GM04503 (cell line): ENCODE measurements around the gene AIFM3.
A peak's percentile ranks its signal among the peaks of the same experiment; 100 is the strongest.
"Not testable (repeated sequence)": the region's sequence is repeated elsewhere in the genome, so short reads cannot be mapped to it uniquely, and the experiment has no call there.

ENCODE experiments used
- DNase-seq: peaks from one replicate; pipeline ENCODE4 v3.0.0-alpha.2; 2012; ENCODE audit warnings: low read depth

The AIFM3 gene

GRCh38 chr22:20966883-20967696 is at the start of gene AIFM3:
AIFM3 (plus strand) TSS chr22:20967255; CDS start chr22:20967945, 690 bp downstream.
- DNase-seq = no peak

- DNase-seq = no peak
Measured at GRCh38 chr22:20918663-20919218, 48.3 kb upstream of the AIFM3 start.

GRCh38 chr22:20919718-20920117 is 47.3 kb upstream of the AIFM3 start:
- DNase-seq = no peak

GRCh38 chr22:20920881-20921203 is 46.2 kb upstream of the AIFM3 start:
- no peak for DNase-seq

GRCh38 chr22:20922141-20922751 is 44.8 kb upstream of the AIFM3 start:
- no peak for DNase-seq

- DNase-seq = no peak
Measured at GRCh38 chr22:20926243-20926642, 40.8 kb upstream of the AIFM3 start.

GRCh38 chr22:20927940-20928572 is 39.0 kb upstream of the AIFM3 start:
- DNase-seq = no peak

GRCh38 chr22:20928573-20928967 is 38.5 kb upstream of the AIFM3 start:
- no peak for DNase-seq

GRCh38 chr22:20930004-20930403 is 37.1 kb upstream of the AIFM3 start:
- DNase-seq = no peak

GRCh38 chr22:20930435-20930834 is 36.6 kb upstream of the AIFM3 start:
- DNase-seq = not testable (repeated sequence)

GRCh38 chr22:20931126-20931654 is 35.9 kb upstream of the AIFM3 start:
- no peak for DNase-seq

GRCh38 chr22:20933910-20934309 is 33.1 kb upstream of the AIFM3 start:
- no peak for DNase-seq

GRCh38 chr22:20935049-20935448 is 32.0 kb upstream of the AIFM3 start:
- DNase-seq = not testable (repeated sequence)

- DNase-seq = not testable (repeated sequence)
Measured at GRCh38 chr22:20935780-20936539, 31.1 kb upstream of the AIFM3 start.

- no peak for DNase-seq
Measured at GRCh38 chr22:20937031-20937793, 29.8 kb upstream of the AIFM3 start.

- no peak for DNase-seq
Measured at GRCh38 chr22:20937794-20938671, 29.0 kb upstream of the AIFM3 start.

- not testable (repeated sequence) for DNase-seq
Measured at GRCh38 chr22:20939457-20940185, 27.4 kb upstream of the AIFM3 start.

GRCh38 chr22:20940186-20940651 is 26.8 kb upstream of the AIFM3 start:
- DNase-seq = peak; percentile 40

- no peak for DNase-seq
Measured at GRCh38 chr22:20940904-20941385, 26.1 kb upstream of the AIFM3 start.
